Sigmoid colon (tissue), 7 donors: Measurements from ENCODE around the gene FNDC10. TPM values are rescaled to one million over a fixed set of nuclear protein-coding genes. Genes with fewer than 3 reads are reported as not detected.

Experiments
- DNase-seq: peaks from one replicate; pipeline ENCODE4 v3.0.0-alpha.2; 2019
- H3K27ac ChIP-seq, 4 donors: fragments of 200-600 bp; sonication (generic); one replicate each; pipeline ENCODE4 v1.5.1; 2016 to 2019; ENCODE audit warnings: mild to moderate bottlenecking in 1 of 4
- H3K27me3 ChIP-seq, 3 donors: fragments of 200-600 bp; sonication (generic); one replicate each; pipeline ENCODE4 v1.5.1; 2019; ENCODE audit warnings: mild to moderate bottlenecking in 1 of 3
- H3K36me3 ChIP-seq, 4 donors: fragments of 200-600 bp; sonication (generic); one replicate each; pipeline ENCODE4 v1.5.1; 2016 to 2019
- H3K4me1 ChIP-seq, 4 donors: fragments of 200-600 bp; sonication (generic); one replicate each; pipeline ENCODE4 v1.5.1; 2017 to 2019
- H3K4me3 ChIP-seq, 4 donors: fragments of 200-600 bp; sonication (generic); one replicate each; pipeline ENCODE4 v1.5.1; 2017 to 2019; ENCODE audit warnings: mild to moderate bottlenecking in 2 of 4, moderate library complexity in 1 of 4
- H3K9me3 ChIP-seq, 4 donors: fragments of 200-600 bp in 3 of 4; sonication (generic) in 3 of 4; one replicate each; pipeline versions ENCODE4 v1.5.1 to v1.6.1; 2013 to 2019
- CTCF ChIP-seq, 4 experiments: fragments of 450-650 bp in 3 of 4; fragments of 200-600 bp in 1 of 4; IDR thresholded peaks; one replicate each; pipeline ENCODE4 v1.5.1; 2016 to 2019; ENCODE audit warnings: antibody characterized with exemption in 4 of 4, mild to moderate bottlenecking in 3 of 4, moderate library complexity in 2 of 4
- EP300 ChIP-seq, 4 donors: sonication (generic); formaldehyde crosslinking; IDR thresholded peaks; one replicate each; pipeline ENCODE4 v1.6.1; 2017; ENCODE audit warnings: antibody characterized with exemption in 4 of 4
- POLR2A ChIP-seq, 2 donors: fragments of 450-650 bp; IDR thresholded peaks; one replicate each; pipeline ENCODE4 v1.6.1; 2016; ENCODE audit warnings: antibody characterized with exemption in 2 of 2, mild to moderate bottlenecking in 2 of 2, moderate library complexity in 2 of 2
- POLR2AphosphoS5 ChIP-seq, 4 donors: sonication (generic); formaldehyde crosslinking; IDR thresholded peaks; one replicate each; pipeline ENCODE4 v1.6.1; 2017; ENCODE audit warnings: antibody characterized with exemption in 4 of 4
- WGBS, 2 donors: extraction: QIAGEN DNeasy Blood & Tissue Kit; methylation state at CpG; one replicate each; pipeline ENCODE4 v1.1.7; 2013; 5-methylcytosine and 5-hydroxymethylcytosine counted together
- intact Hi-C: fragments of 100-400 bp; cut with DNase I; formaldehyde crosslinking; loops from one replicate; pipeline ENCODE4 v1.15.1; 2023
- polyA plus RNA-seq, 3 donors: library from polyadenylated mRNA; stranded (reverse); fragments of 200-250 nt; gene quantifications; one replicate each; pipeline ENCODE4 v1.2.3, GENCODE V29; 2013
- total RNA-seq, 4 donors: library from RNA; depleted of rRNA; stranded (reverse); fragments of >200 nt; gene quantifications; one replicate each; pipeline ENCODE4 v1.1.0, GENCODE V29; 2016
- donor health status: healthy with polysubstance abuse.
- donor health status: Bipolar disorder and iron deficiency.
- donor health status: healthy.

The FNDC10 gene
- total and polyA plus RNA-seq, 7 donors, result 0.82 to 3.5 (median 2.2) TPM

GRCh38 chr1:1614954-1615255 lies 15.0 kb upstream of the FNDC10 start:
- H3K4me1 ChIP-seq, result peaks cover 0 to 37% (median 32%) of the 10 kb centered on the region in 4 donors
- peak overlapping the region; percentile 100 for H3K27ac ChIP-seq
- WGBS, 2 donors, result 0% methylated on average over 23 of the region's 23 CpGs
- peaks cover 0 to 18% (median 3%) of the 10 kb centered on the region in 4 donors for H3K36me3 ChIP-seq
- TF ChIP-seq POLR2A (IDR thresholded peaks at IDR 0.05) (no peak), EP300 (IDR thresholded peaks at IDR 0.05) (no peak), CTCF (IDR thresholded peaks at IDR 0.05) (no peak), POLR2AphosphoS5 (IDR thresholded peaks at IDR 0.05) (no peak)
- intact Hi-C loops, result loop anchor here (2.0 kb wide), 1 partner anchor 40 kb away; the partner anchor contains the start of gene SSU72
- DNase-seq, result no peak
- H3K27me3 ChIP-seq, result no peaks in the 10 kb centered on the region
- H3K4me3 ChIP-seq, result peak overlapping the region; percentile 72 to 99 (median 98)
- H3K9me3 ChIP-seq, result no peaks in the 10 kb centered on the region

DNA sequence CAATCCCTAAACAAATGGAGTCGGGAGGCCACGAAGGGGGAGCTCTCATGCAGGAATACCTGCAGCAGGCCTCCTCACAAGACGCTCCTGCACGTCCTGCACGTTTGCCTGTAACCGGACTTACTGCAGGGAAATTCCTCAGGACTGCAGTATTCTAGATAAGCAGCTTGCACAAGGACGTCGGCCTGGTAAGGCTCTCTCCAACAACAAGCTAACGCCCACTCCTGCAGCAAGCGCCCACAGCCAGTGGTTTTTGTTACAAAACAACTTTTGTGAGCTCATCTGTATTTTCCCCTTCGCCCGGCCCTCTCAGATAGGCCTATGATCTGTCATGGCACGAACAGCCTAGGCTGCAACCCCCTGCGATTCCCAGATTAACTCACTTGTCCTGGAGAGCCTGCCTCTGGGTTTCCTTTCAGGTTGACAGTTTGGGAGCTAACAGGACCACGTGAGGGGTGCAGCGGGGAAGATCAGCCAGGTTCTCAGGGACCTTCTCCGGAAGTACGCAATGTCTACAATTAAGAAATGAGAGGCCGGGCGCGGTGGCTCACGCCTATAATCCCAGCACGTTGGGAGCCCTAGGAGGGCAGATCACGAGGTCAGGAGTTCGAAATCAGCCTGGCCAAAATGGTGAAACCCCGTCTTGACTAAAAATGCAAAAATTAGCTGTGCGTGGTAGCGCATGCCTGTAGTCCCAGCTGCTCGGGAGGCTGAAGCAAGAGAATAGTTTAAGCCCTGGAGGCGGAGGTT lies 14.4 kb upstream of the FNDC10 start:
- peaks cover 0 to 37% (median 32%) of the 10 kb centered on the region in 4 donors for H3K4me1 ChIP-seq
- no peak for DNase-seq
- 4 to 21% methylated on average over 30 of the region's 30 CpGs for WGBS, 2 donors

GRCh38 chr1:1613509-1614082 lies 13.7 kb upstream of the FNDC10 start:
- Histone ChIP-seq H3K27me3 (no peaks in the 10 kb centered on the region), H3K4me3 (peak overlapping the region in 1 of 4 donors; percentile 99), H3K4me1 (peaks cover 0 to 37% (median 32%) of the 10 kb centered on the region in 4 donors), H3K9me3 (no peaks in the 10 kb centered on the region), H3K36me3 (peaks cover 0 to 16% (median 3%) of the 10 kb centered on the region in 4 donors), H3K27ac (no peak overlapping the region)
- intact Hi-C loops, result loop anchor here (2.0 kb wide), 1 partner anchor 39 kb away; the partner anchor contains the start of gene SSU72
- no peak for TF ChIP-seq CTCF (IDR thresholded peaks at IDR 0.05)
- TF ChIP-seq EP300 (IDR thresholded peaks at IDR 0.05), result no peak
- TF ChIP-seq POLR2AphosphoS5 (IDR thresholded peaks at IDR 0.05), result no peak
- no peak for TF ChIP-seq POLR2A (IDR thresholded peaks at IDR 0.05)
- no peak for DNase-seq
- 35 to 67% methylated on average over 11 of the region's 11 CpGs for WGBS, 2 donors

More for the DNA sequence above, 14.4 kb upstream of the FNDC10 start:
- intact Hi-C loops, result loop anchor here (2.0 kb wide), 1 partner anchor 40 kb away; the partner anchor contains the start of gene SSU72
- Histone ChIP-seq H3K27me3 (no peaks in the 10 kb centered on the region), H3K4me3 (peak overlapping the region; percentile 72 to 99 (median 98)), H3K36me3 (peaks cover 0 to 18% (median 3%) of the 10 kb centered on the region in 4 donors), H3K9me3 (no peaks in the 10 kb centered on the region), H3K27ac (peak overlapping the region; percentile 100)
- TF ChIP-seq CTCF (IDR thresholded peaks at IDR 0.05) (no peak), EP300 (IDR thresholded peaks at IDR 0.05) (no peak), POLR2AphosphoS5 (IDR thresholded peaks at IDR 0.05) (no peak), POLR2A (IDR thresholded peaks at IDR 0.05) (no peak)

- TF ChIP-seq CTCF (IDR thresholded peaks at IDR 0.05), result no peak
- no peak for TF ChIP-seq EP300 (IDR thresholded peaks at IDR 0.05)
- no peak for TF ChIP-seq POLR2AphosphoS5 (IDR thresholded peaks at IDR 0.05)
- TF ChIP-seq POLR2A (IDR thresholded peaks at IDR 0.05), result no peak
- Histone ChIP-seq H3K27me3 (no peaks in the 10 kb centered on the region), H3K36me3 (peaks cover 0 to under 1% (median 0%) of the 10 kb centered on the region in 4 donors), H3K4me1 (peaks cover 0 to 29% (median 25%) of the 10 kb centered on the region in 4 donors), H3K27ac (peak overlapping the region in 3 of 4 donors; percentile 25 to 55 (median 48)), H3K9me3 (no peaks in the 10 kb centered on the region), H3K4me3 (no peak overlapping the region)
- DNase-seq, result no peak
- WGBS, 2 donors, result 80 to 87% methylated on average over 3 of the region's 3 CpGs
- intact Hi-C loops, result no loop called here
These were observed 12.1 kb upstream of the FNDC10 start for GRCh38 chr1:1612104-1612400.
